IMR-90 (cell line): Measurements from ENCODE around the gene PSMA3. TPM values are rescaled to one million over a fixed set of nuclear protein-coding genes. Genes with fewer than 3 reads are reported as not detected.

Experiments
- ATAC-seq: fragments of 200-7000 bp; cut with Tn5 transposase; 2 replicates; pipeline ENCODE4 v1.9.1; 2020; ENCODE audit warnings: low read depth, mild to moderate bottlenecking, moderate library complexity
- BruUV-seq: library from RNA; stranded (reverse); fragments of 400-500 nt; replicated peaks from 2 replicates; lab custom pipeline; 2021; lab: Mats Ljungman, UMichigan
- CTCF ChIA-PET: fragments of 300-600 bp; formaldehyde crosslinking; extraction: SDS; loops from one replicate; lab custom pipeline; 2021; ENCODE audit warnings: antibody characterized with exemption; lab: Yijun Ruan, JAX
- POLR2A ChIA-PET: fragments of 300-600 bp; sonication (Branson Sonifier 250); formaldehyde crosslinking; loops from one replicate; lab custom pipeline; 2022; ENCODE audit warnings: antibody characterized with exemption; ENCODE audit not compliant: unreplicated experiment; lab: Charles Lee
- DNase-seq: peaks from one replicate; pipeline ENCODE4 v3.0.0; 2013
- H2AFZ ChIP-seq: replicated peaks from 2 replicates; pipeline ENCODE3; 2013; ENCODE audit warnings: low read length, mild to moderate bottlenecking; ENCODE audit not compliant: poor library complexity
- H2AK5ac ChIP-seq: 2 replicates; pipeline ENCODE4 v1.6.1; 2013; ENCODE audit warnings: low read depth, low read length, inconsistent platforms
- H2AK9ac ChIP-seq: replicated peaks from 2 replicates; pipeline ENCODE3; 2013; ENCODE audit warnings: mild to moderate bottlenecking, low read depth, low read length, moderate library complexity; ENCODE audit not compliant: poor library complexity
- H2BK120ac ChIP-seq: 2 replicates; pipeline ENCODE4 v1.6.1; 2013; ENCODE audit warnings: low read depth, low read length, inconsistent platforms
- H2BK15ac ChIP-seq: 3 replicates; pipeline ENCODE4 v1.6.1; 2013; ENCODE audit warnings: low read depth, low read length, inconsistent platforms
- H2BK20ac ChIP-seq: 2 replicates; pipeline ENCODE4 v1.6.1; 2013; ENCODE audit warnings: low read depth, mild to moderate bottlenecking, inconsistent platforms, low read length, moderate library complexity
- H2BK5ac ChIP-seq: 2 replicates; pipeline ENCODE4 v1.6.1; 2013; ENCODE audit warnings: mild to moderate bottlenecking, low read depth, low read length, inconsistent platforms; ENCODE audit not compliant: poor library complexity, severe bottlenecking
- H3K14ac ChIP-seq: replicated peaks from 2 replicates; pipeline ENCODE4 v1.6.1; 2013; ENCODE audit warnings: low read depth, low read length, inconsistent platforms
- H3K18ac ChIP-seq: 2 replicates; pipeline ENCODE4 v1.6.1; 2013; ENCODE audit warnings: low read depth, low read length, control low read depth
- H3K23ac ChIP-seq: 2 replicates; pipeline ENCODE4 v1.6.1; 2013; ENCODE audit warnings: low read depth, low read length, inconsistent platforms
- H3K27ac ChIP-seq: 2 replicates; pipeline ENCODE4 v1.5.1; 2013; ENCODE audit warnings: mild to moderate bottlenecking, control low read depth, low read length; ENCODE audit not compliant: insufficient read depth
- H3K27me3 ChIP-seq: 2 replicates; pipeline ENCODE4 v1.6.1; 2013; ENCODE audit warnings: low read length; ENCODE audit not compliant: control insufficient read depth, insufficient read depth
- H3K36me3 ChIP-seq: 2 replicates; pipeline ENCODE4 v1.6.1; 2013; ENCODE audit warnings: low read length, mixed read lengths; ENCODE audit not compliant: control insufficient read depth, insufficient read depth
- H3K4ac ChIP-seq: 2 replicates; pipeline ENCODE4 v1.6.1; 2013; ENCODE audit warnings: low read depth, low read length, inconsistent platforms
- H3K4me1 ChIP-seq: 2 replicates; pipeline ENCODE4 v1.6.1; 2013; ENCODE audit warnings: low read length, mixed read lengths; ENCODE audit not compliant: control insufficient read depth, insufficient read depth
- H3K4me2 ChIP-seq: 2 replicates; pipeline ENCODE4 v1.6.1; 2013; ENCODE audit warnings: low read depth, mild to moderate bottlenecking, control low read depth, low read length, moderate library complexity
- H3K4me3 ChIP-seq: 2 replicates; pipeline ENCODE4 v1.5.1; 2013; ENCODE audit warnings: low read depth, mild to moderate bottlenecking, control low read depth, low read length, moderate library complexity; ENCODE audit not compliant: insufficient read depth
- H3K56ac ChIP-seq: 2 replicates; pipeline ENCODE4 v1.6.1; 2013; ENCODE audit warnings: low read length, inconsistent platforms; ENCODE audit not compliant: insufficient read depth; ENCODE audit errors: extremely low read depth
- H3K79me1 ChIP-seq, 2 experiments: 2 replicates each; pipeline ENCODE4 v1.6.1; 2013; ENCODE audit warnings: low read length in 2 of 2, inconsistent platforms in 1 of 2, low read depth in 1 of 2
- H3K9ac ChIP-seq: 2 replicates; pipeline ENCODE4 v1.6.1; 2013; ENCODE audit warnings: low read depth, low read length, control low read depth
- H3K9me1 ChIP-seq: 2 replicates; pipeline ENCODE4 v1.6.1; 2013; ENCODE audit warnings: low read length, inconsistent platforms; ENCODE audit not compliant: insufficient read depth
- H3K9me3 ChIP-seq: 2 replicates; pipeline ENCODE4 v1.6.1; 2013; ENCODE audit warnings: low read length; ENCODE audit not compliant: control insufficient read depth, insufficient read depth
- H4K20me1 ChIP-seq: 2 replicates; pipeline ENCODE4 v1.6.1; 2013; ENCODE audit warnings: low read length, inconsistent platforms; ENCODE audit not compliant: insufficient read depth
- H4K5ac ChIP-seq: 2 replicates; pipeline ENCODE4 v1.6.1; 2013; ENCODE audit warnings: mild to moderate bottlenecking, low read depth, low read length, control low read depth
- H4K8ac ChIP-seq, 2 experiments: 2 replicates each; pipeline ENCODE4 v1.6.1; 2013; ENCODE audit warnings: low read depth in 2 of 2, low read length in 2 of 2, control low read depth in 1 of 2, inconsistent platforms in 1 of 2
- H4K91ac ChIP-seq: 2 replicates; pipeline ENCODE4 v1.6.1; 2013; ENCODE audit warnings: low read depth, low read length, inconsistent platforms; ENCODE audit not compliant: insufficient read depth
- BHLHE40 ChIP-seq: fragments of 150-350 bp; IDR thresholded peaks from 2 replicates; pipeline ENCODE4 v1.6.1; 2016; ENCODE audit warnings: mild to moderate bottlenecking, low read depth, low read length
- CEBPB ChIP-seq: IDR thresholded peaks from 2 replicates; pipeline ENCODE4 v1.6.1; 2012; ENCODE audit warnings: low read depth, low read length, improper control_type of control experiment
- CHD1 ChIP-seq: IDR thresholded peaks from 2 replicates; pipeline ENCODE4 v1.6.1; 2012; ENCODE audit warnings: low read depth, low read length, improper control_type of control experiment
- FOS ChIP-seq: fragments of 150-350 bp; IDR thresholded peaks from 2 replicates; pipeline ENCODE4 v1.6.1; 2016; ENCODE audit warnings: low read depth, low read length
- MAZ ChIP-seq: IDR thresholded peaks from 2 replicates; pipeline ENCODE4 v1.6.1; 2012; ENCODE audit warnings: low read depth, mild to moderate bottlenecking, low read length, improper control_type of control experiment, moderate library complexity, borderline replicate concordance
- POLR2A ChIP-seq: IDR thresholded peaks from 2 replicates; pipeline ENCODE4 v1.6.1; 2012; ENCODE audit warnings: mild to moderate bottlenecking, low read depth, low read length
- RAD21 ChIP-seq: IDR thresholded peaks from 2 replicates; pipeline ENCODE4 v1.6.1; 2012; ENCODE audit warnings: low read length, improper control_type of control experiment
- RFX5 ChIP-seq: IDR thresholded peaks from 2 replicates; pipeline ENCODE4 v1.8.0; 2012; ENCODE audit warnings: low read depth, mild to moderate bottlenecking, low read length, moderate library complexity
- SMC3 ChIP-seq: fragments of 150-350 bp; IDR thresholded peaks from 2 replicates; pipeline ENCODE4 v1.6.1; 2016; ENCODE audit warnings: low read depth, mild to moderate bottlenecking, antibody characterized with exemption, low read length, moderate library complexity
- WGBS, 2 experiments: methylation state at CpG; one replicate each; pipeline versions ENCODE4 v1.1.5 to v1.1.7; 2013; ENCODE audit warnings: missing lambda C conversion rate in 2 of 2; ENCODE audit not compliant: insufficient read length in 1 of 2; ENCODE audit errors: extremely low coverage in 2 of 2; 5-methylcytosine and 5-hydroxymethylcytosine counted together
- dilution Hi-C: fragments of 300-500 bp; cut with HindIII; formaldehyde crosslinking; loops from one replicate; pipeline ENCODE4 v1.14.3; 2018; ENCODE audit warnings: low sequenced_read_pairs; ENCODE audit not compliant: unreplicated experiment
- in situ Hi-C: fragments of 300-500 bp; cut with MboI; formaldehyde crosslinking; loops from 3 replicates; pipeline ENCODE4 v1.14.3; 2019; ENCODE audit warnings: low sequenced_read_pairs, inconsistent platforms, mixed read lengths
- intact Hi-C: fragments of 100-400 bp; cut with micrococcal nuclease; formaldehyde crosslinking; loops from 2 replicates; pipeline ENCODE4 v1.10.0; 2022
- polyA plus RNA-seq, 3 experiments: library from polyadenylated mRNA; depleted of rRNA; stranded (reverse); fragments of >200 nt; gene quantifications; 2 replicates each; pipeline ENCODE4 v1.2.3, GENCODE V29; 2012; ENCODE audit warnings: low replicate concordance in 1 of 3
- total RNA-seq: library from RNA; depleted of rRNA; stranded (reverse); fragments of >200 nt; gene quantifications from 2 replicates; pipeline ENCODE4 v1.2.3, GENCODE V29; 2012
- TF ChIP-seq, protein P1 (sequence below): fragments of 150-350 bp; IDR thresholded peaks from 2 replicates; pipeline ENCODE4 v1.6.1; 2017; ENCODE audit warnings: mild to moderate bottlenecking, antibody characterized with exemption, low read length, low read depth
- TF ChIP-seq, protein P2 (sequence below): fragments of 150-350 bp; IDR thresholded peaks from 2 replicates; pipeline ENCODE4 v1.6.1; 2016; ENCODE audit warnings: low read depth, mild to moderate bottlenecking, low read length, moderate library complexity, borderline replicate concordance
- TF ChIP-seq, protein P3 (sequence below): conservative IDR thresholded peaks from 2 replicates; pipeline ENCODE4 v1.5.1; 2012; ENCODE audit warnings: mild to moderate bottlenecking, low read depth, low read length, improper control_type of control experiment

Gene PSMA3
- total and polyA plus RNA-seq, 2 of the 4 experiments (the other 2 are of a cell fraction), result 74.9 to 231 TPM

DNA sequence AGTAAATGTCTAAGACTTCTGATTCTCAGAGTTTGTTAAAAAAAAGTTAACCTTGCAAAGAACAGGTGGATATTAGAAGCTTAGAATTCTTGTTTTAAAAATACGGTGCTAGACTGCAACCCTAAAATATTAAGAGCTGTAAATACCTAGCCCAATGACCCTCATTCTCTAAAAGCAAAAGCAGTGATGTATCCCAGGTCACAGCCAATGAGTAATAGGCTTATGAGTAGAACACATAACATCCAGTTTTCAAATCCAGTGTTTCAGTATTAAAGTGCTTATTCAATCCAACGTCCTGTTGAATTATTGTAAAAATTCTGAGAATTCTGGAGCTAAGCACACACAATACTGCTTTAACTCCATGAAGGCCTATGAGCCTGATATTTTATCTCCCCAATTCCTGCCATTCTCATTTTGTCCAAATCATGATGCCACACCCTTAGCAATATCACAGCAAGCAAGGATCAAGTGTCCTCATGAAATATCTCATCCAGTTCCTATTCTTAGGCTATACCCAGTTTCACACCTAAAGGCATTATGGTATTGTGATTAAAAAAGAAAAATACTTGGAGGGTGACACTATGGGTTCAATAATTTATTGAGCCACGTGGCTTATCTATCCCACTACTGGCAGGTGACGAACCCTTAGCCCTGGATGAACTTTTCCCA is 38.4 kb downstream of the PSMA3 start:
- no peaks in the 10 kb centered on the region for H3K27me3 ChIP-seq
- H4K8ac ChIP-seq, result no peak overlapping the region
- no peak overlapping the region for H3K4me3 ChIP-seq
- DNase-seq, result no peak
- no peaks in the 10 kb centered on the region for H3K9me3 ChIP-seq
- dilution Hi-C loops, result no loop called here
- H2AK9ac ChIP-seq, result no peak overlapping the region
- peaks cover 25 to 45% of the 10 kb centered on the region in 2 experiments for H3K79me1 ChIP-seq
- no peak overlapping the region for H4K91ac ChIP-seq
- H3K9ac ChIP-seq, result no peak overlapping the region
- POLR2A ChIA-PET, result no interaction called here
- no peak overlapping the region for H2BK120ac ChIP-seq
- no peak overlapping the region for H4K5ac ChIP-seq
- no peak for ATAC-seq
- no peak overlapping the region for H3K14ac ChIP-seq
- H2AFZ ChIP-seq, result no peak overlapping the region
- intact Hi-C loops, result no loop called here
- H2BK20ac ChIP-seq, result no peak overlapping the region
- H2AK5ac ChIP-seq, result no peak overlapping the region
- H2BK15ac ChIP-seq, result no peak overlapping the region
- in situ Hi-C loops, result no loop called here
- H3K23ac ChIP-seq, result no peak overlapping the region
- BruUV-seq, result no TSS peak
- peaks cover 1% of the 10 kb centered on the region; the same call in 1 of the 2 replicates for H3K4me1 ChIP-seq
- H3K9me1 ChIP-seq, result no peaks in the 10 kb centered on the region
- TF ChIP-seq, protein P1, sequence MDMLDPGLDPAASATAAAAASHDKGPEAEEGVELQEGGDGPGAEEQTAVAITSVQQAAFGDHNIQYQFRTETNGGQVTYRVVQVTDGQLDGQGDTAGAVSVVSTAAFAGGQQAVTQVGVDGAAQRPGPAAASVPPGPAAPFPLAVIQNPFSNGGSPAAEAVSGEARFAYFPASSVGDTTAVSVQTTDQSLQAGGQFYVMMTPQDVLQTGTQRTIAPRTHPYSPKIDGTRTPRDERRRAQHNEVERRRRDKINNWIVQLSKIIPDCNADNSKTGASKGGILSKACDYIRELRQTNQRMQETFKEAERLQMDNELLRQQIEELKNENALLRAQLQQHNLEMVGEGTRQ, result no peak
- TF ChIP-seq BHLHE40 (no peak), POLR2A (no peak), MAZ (no peak), RAD21 (no peak), SMC3 (no peak), RFX5 (no peak), FOS (no peak), CEBPB (no peak), CHD1 (no peak)
- TF ChIP-seq, protein P2, sequence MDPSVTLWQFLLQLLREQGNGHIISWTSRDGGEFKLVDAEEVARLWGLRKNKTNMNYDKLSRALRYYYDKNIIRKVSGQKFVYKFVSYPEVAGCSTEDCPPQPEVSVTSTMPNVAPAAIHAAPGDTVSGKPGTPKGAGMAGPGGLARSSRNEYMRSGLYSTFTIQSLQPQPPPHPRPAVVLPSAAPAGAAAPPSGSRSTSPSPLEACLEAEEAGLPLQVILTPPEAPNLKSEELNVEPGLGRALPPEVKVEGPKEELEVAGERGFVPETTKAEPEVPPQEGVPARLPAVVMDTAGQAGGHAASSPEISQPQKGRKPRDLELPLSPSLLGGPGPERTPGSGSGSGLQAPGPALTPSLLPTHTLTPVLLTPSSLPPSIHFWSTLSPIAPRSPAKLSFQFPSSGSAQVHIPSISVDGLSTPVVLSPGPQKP, result no peak
- TF ChIP-seq, protein P3, sequence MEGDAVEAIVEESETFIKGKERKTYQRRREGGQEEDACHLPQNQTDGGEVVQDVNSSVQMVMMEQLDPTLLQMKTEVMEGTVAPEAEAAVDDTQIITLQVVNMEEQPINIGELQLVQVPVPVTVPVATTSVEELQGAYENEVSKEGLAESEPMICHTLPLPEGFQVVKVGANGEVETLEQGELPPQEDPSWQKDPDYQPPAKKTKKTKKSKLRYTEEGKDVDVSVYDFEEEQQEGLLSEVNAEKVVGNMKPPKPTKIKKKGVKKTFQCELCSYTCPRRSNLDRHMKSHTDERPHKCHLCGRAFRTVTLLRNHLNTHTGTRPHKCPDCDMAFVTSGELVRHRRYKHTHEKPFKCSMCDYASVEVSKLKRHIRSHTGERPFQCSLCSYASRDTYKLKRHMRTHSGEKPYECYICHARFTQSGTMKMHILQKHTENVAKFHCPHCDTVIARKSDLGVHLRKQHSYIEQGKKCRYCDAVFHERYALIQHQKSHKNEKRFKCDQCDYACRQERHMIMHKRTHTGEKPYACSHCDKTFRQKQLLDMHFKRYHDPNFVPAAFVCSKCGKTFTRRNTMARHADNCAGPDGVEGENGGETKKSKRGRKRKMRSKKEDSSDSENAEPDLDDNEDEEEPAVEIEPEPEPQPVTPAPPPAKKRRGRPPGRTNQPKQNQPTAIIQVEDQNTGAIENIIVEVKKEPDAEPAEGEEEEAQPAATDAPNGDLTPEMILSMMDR, result no peak
- peaks cover 30% of the 10 kb centered on the region for H3K36me3 ChIP-seq
- no peak overlapping the region for H2BK5ac ChIP-seq
- CTCF ChIA-PET, result no interaction called here
- H3K56ac ChIP-seq, result no peak overlapping the region
- H4K20me1 ChIP-seq, result peaks cover 5% of the 10 kb centered on the region; the same call in 1 of the 2 replicates
- no peak overlapping the region for H3K18ac ChIP-seq
- H3K27ac ChIP-seq, result no peak overlapping the region
- H3K4ac ChIP-seq, result no peak overlapping the region
- no peak overlapping the region for H3K4me2 ChIP-seq
- WGBS, 2 experiments, result no CpG with 5 or more reads among the region's 4 CpGs
